ENCODE measurements around the gene PIR.

The PIR gene

GRCh38 chrX:15416133-15416993 lies 76.8 kb downstream of the PIR start:
- DNase-seq: peak; percentile 38

DNA sequence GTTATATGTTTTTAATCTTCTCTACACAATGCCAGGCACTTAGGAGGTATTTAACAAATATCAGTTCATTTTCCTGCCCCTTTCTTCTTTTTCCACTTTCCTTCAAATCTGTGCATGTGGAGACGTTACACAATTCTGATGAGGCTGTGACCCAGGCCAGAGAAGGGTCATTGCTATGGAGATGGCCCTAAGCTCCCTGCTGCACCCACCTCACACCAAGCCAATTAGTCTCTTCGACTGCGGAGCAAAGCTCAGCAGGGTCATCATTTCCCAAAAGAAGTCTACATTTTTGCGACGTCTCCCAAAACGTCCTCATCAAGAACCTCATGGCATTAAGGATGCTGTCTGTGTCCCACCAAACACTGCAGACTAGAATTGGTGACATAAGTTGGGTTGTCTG lies 80.0 kb downstream of the PIR start:
- no peak for DNase-seq

DNA sequence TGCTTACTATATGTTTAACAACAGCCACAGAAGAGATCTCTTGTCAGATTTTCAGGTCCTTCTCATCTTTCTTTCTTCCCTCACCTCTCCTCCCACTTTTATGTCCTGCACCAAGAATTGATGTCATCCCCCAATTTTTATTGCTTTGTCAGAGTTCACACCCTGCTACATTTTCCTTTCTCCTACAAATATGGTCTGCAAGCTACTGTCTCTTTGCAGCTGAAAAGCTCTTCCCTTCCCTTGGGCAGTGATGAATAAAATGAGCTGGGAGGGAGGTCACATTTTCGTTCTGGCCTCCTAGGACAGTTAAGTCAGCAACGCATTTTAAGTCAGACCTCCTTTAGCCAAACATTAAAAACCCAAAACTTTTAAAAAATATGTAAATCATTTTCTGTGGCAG lies 82.2 kb downstream of the PIR start:
- DNase-seq: no peak

DNA sequence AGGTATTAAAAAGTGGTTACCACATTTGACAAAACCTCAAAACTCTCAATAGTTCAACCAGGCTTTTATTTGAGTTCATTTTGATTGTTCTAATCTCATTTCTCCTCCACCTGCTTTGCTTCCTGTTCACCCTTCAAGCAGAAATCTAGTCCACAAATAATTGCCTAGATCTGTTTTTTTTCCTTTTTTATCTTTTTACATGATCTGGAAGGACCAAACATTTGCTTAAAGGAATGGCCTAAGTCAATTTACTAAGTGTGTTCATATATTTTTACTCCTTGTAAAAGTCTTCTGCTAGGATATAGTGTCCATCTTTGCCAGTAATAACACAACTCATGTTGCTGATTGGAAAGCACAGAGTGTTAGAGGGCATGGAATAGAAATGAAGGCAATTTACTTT lies 82.7 kb downstream of the PIR start:
- DNase-seq: no peak

GRCh38 chrX:15405846-15406245 lies 87.3 kb downstream of the PIR start:
- DNase-seq: no peak

DNA sequence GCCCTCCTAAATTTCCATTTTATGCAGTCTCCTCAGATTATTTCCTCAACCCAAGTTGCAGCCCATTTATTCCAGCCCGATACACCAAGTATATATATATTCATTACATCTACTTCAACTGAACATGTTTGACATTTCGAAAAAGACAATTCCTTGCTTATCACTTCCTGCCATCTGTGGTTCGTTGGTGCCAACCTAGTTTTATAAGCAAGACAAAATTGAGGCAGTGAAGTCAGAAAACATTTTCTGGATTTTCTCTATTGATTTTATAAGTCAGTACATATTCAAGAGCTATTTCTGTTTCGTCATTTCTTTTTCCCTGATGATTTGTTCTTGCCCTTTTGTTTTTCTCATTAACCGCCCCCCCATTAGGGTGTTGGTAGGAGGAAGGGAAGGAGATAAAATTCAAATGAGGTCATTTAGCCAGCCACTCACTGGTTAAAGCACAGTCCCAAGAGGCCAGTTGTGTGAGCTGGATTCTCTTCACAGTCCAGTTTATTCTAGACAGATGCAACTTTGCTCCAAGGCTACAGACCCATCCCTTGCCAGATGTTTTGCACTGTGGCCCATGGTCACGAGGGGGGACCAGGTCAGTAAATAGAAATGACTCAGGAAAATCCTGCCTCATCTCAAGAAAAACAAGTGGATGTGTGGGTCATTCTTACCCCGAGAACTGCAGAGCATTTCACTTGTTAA lies 88.6 kb downstream of the PIR start:
- peak; percentile 2 for DNase-seq

- no peak for DNase-seq
Observed at GRCh38 chrX:15401378-15401777, 91.8 kb downstream of the PIR start.

- DNase-seq: no peak
Observed at GRCh38 chrX:15399962-15400391, 93.2 kb downstream of the PIR start.

DNA sequence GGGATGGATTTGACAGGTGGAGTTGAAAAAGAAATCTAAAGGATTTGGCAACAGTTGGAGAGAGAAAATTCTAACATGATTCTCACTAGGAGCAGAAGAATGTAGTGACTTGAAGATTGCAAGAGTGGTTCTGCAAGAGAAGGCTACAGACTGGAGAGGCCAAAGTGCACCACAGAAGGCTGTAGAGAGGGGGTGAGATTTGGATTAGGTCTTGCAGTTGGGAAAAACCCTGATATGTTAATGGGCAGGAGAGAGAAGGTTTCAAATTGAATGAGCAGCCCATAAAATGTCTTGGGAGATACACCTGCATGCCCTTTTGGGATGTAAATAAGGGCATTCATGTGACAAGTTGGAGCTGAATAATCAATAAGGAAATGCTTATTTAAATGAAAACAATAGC lies 94.3 kb downstream of the PIR start:
- no peak for DNase-seq

- DNase-seq: no peak
Observed at GRCh38 chrX:15395789-15396188, 97.3 kb downstream of the PIR start.

DNA sequence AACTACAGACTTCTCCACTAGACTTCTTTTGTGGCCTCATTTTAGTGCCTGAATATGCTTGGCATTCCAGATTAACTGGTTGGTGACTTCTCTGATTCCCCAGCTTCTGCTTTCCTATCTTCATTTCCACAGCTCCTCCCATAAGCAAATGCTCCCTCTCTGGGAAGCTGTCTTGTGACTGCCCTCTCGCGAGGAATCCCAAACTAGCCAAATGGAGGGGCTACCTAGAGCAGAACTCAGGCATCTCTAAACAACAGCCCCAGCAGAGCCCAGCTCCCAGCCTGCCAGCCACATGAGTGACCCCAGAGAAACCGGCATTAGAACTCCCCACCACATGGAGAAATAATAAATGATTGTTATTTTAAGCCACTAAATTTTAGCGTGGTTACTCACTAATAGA lies 101.3 kb downstream of the PIR start:
- DNase-seq: no peak

- DNase-seq: no peak
Observed at GRCh38 chrX:15384304-15384703, 108.8 kb downstream of the PIR start, which contains the start of gene VEGFD. Gene VEGFD (minus strand): TSS chrX:15384413. CDS start chrX:15383946, 467 bp downstream.

GRCh38 chrX:15382813-15383212 lies 110.3 kb downstream of the PIR start:
- DNase-seq: no peak

DNA sequence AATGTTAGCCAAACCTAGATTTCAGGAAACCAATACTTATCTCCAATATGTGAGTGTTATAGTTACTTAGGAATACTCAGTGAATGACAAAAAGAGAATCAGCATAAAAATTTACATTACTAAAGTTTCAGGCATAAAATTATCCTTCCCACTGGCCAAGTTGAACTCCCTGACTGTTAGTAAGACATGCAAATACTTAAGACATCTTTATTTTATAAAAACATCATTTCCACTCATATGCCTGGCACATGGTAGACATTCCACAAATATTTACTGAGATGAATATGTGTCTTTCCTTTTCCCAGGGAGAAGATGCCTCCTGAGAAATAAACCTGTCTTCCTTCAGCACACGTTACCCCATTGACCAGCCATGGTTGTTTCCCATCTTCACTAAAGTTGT lies 116.2 kb downstream of the PIR start:
- peak; percentile 42 for DNase-seq

DNA sequence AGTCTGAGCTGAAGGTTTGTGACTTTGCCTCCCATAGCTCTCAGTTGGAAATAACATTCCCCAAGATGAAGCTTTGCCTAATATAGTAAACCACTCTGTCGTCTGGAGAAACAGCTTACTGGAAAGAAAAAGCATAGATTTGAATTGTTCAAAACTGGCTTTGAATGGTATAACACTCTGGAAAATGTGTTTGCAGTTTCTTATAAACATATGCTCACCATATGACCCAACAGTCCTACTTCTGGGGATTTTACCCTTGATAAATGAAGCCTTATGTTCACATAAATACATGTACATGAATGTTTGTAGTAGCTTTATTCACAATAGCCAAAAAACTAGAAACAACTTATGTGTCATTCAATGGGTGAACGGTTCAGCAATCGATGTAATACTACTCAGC lies 119.2 kb downstream of the PIR start:
- no peak for DNase-seq

DNA sequence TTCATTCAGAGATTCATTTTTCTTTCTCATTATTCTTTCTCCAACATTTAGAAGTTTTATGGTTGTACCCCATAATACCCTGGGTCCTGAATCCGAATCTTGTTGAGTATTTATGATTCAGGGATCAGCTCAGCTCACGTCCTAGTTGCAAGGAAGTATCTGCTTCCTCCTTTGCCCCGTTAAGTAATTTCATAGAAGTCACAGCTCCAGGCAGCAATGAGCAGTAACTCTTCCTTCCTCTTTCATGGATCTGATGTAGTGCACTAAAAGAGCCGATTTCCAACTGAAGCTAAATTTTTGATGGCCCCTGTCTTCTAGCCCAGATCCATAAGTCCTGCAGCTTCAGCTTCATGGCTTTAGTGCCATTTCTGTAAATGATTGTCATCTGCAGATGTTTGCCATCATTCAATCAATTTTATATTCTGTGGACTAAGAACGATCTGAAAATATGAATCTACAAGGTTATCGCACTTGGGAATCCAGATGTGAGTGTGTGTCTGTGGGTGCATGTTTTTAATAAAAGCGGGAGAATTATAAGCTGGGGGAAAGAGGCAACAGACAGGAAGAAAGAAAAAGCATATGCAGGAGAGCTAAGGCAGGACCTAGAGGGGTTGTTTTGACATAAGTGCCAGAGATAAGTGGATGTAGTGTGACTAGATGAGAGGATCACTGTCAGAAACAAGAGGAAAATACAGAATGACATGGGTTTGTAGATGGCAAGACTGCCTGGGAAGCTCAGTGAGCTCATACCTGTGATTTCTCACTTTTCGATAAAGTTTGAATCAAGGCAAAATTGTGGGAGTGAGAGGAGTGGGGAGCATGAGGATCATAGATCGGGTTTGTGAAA lies 126.4 kb downstream of the PIR start:
- DNase-seq: no peak

GRCh38 chrX:15359701-15360100 lies 133.4 kb downstream of the PIR start:
- DNase-seq: no peak

- DNase-seq: no peak
Observed at GRCh38 chrX:15358533-15358932, 134.6 kb downstream of the PIR start.

GRCh38 chrX:15356444-15356843 lies 136.7 kb downstream of the PIR start:
- no peak for DNase-seq

DNA sequence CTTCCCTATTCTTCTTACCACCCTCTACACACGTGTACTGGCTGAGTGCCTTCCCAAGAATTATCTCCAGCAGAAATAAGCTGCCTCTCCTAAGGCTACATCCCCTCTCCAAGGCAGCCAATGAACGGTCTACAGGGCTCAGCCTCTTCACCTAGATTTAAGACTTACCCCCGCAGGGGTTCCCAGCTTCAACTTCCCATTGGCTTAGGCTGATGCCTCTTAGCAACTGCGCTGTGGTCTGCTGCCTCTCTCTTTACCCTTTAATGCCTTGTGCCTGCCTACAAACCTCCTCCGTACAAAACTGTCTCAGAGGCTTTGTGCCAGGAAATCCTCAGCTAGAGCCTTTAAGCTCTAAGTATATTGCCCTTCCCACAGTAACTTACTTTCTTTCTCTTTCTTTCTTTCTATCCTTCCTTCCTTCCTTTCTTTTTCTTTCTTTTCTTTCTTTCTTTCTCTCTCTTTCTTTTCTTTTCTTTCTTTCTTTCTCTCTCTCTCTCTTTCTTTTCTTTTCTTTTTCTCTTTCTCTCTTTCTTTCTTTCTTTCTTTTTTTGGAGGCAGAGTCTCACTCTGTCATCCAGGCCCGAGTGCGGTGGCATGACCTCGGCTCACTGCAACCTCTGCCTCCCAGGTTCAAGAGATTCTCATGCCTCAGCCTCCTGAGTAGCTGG lies 142.7 kb downstream of the PIR start:
- no peak for DNase-seq

DNA sequence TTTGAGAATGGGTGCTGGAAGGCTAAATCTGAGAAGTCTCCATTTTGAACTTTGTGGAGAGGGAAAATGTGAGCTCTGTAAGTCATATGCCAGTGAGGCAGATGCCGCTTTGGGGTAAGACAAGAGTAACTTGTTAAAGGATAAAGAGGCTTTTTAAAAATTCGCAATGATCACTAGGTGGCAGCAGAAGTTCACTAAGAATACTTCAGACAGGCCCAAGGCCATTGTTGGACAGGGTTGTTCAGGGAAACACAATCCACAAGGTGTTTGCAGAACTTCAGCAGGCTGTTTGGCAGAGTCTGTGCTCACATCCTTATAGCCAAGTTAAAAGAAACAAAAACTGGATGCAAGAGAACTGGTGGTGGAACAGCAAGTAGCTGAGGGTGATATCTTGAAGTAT lies 144.1 kb downstream of the PIR start:
- DNase-seq: peak; percentile 59

- no peak for DNase-seq
Observed at GRCh38 chrX:15345976-15346375, 147.2 kb downstream of the PIR start.

DNA sequence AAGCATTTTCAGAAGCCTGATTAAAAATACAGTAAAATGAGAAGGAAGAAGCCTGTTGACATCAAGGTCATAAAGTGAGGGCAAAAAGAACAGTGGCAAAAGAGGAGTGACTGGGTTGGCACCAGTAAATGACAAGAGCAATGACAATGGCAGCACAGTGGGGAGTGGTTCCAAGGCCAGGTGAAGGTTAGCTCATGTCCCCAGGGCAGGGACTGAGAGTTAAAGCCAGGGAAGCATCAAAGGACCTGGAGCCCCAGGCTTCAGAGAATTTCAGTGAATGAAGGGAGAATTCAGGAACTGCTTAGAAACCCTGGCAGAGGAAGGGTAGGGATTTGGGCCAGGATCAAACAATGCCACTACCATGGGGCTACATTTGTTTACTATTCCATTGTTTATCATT lies 149.0 kb downstream of the PIR start:
- DNase-seq: no peak
